Placental epithelial cell (primary cell): Measurements from ENCODE around the gene DYNC1I1. TPM values are rescaled to one million over a fixed set of nuclear protein-coding genes. Genes with fewer than 3 reads are reported as not detected.

Experiments
- total RNA-seq: library from RNA; depleted of rRNA; stranded (reverse); fragments of >200 nt; gene quantifications from 2 replicates; pipeline ENCODE4 v1.2.3, GENCODE V29; 2012

The DYNC1I1 gene
- 1.6 and 2.7 TPM in 2 replicates for total RNA-seq

DNA sequence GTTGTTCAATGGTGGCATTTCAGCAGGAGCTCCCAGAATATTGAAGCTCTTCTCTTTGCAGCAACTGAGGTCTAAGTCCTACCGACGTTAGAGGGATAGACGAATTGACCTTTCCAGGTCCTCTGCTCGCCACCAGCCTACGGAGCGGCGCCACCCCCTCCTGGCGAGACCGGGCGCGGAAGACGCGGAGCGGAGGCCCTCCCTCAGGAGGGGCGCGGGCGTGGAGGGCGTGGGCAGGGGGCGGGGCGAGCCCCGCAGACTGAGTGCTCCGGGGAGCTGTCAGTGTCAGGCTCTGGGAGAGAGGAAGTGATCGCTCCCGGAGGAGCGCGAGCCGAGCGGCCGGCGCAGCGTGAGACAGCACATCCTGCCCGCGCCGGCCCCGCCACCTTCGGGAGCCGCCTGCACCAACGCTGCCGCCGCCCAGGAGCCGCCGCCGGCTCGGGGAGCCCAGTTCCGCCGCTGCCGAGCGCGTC, at the start of gene DYNC1I1:
Gene DYNC1I1, plus strand, starts transcription at position 257 of the 473 bp plus-strand sequence. CDS start 32,176 bp downstream, outside the sequence.

Other genes starting within 250 kb of the DYNC1I1 start
- not detected in 2 replicates for gene PDK4, start 176.0 kb upstream of the DYNC1I1 start, total RNA-seq